H1 (cell line): Measurements from ENCODE around the gene MICU1. TPM values are rescaled to one million over a fixed set of nuclear protein-coding genes. Genes with fewer than 3 reads are reported as not detected.

Experiments
- CTCF ChIA-PET: fragments of 300-600 bp; sonication (Branson Sonifier 250); formaldehyde crosslinking; loops from one replicate; lab custom pipeline; 2021; ENCODE audit not compliant: partially characterized antibody; lab: Charles Lee
- POLR2A ChIA-PET: fragments of 300-600 bp; sonication (Branson Sonifier 250); formaldehyde crosslinking; loops from one replicate; lab custom pipeline; 2021; ENCODE audit warnings: inconsistent platforms; ENCODE audit not compliant: partially characterized antibody; lab: Charles Lee
- DNase-seq, 2 experiments: peaks; one replicate each; pipeline versions ENCODE4 v3.0.0 to v3.0.0-alpha.2; 2010 to 2022; ENCODE audit warnings: low spot score in 2 of 2, low read depth in 1 of 2, mixed read lengths in 1 of 2
- FAIRE-seq: peaks from 2 replicates; lab custom pipeline; 2011; peaks lifted over from hg19 to GRCh38; lab: Jason Lieb, UNC
- H2AFZ ChIP-seq: 2 replicates; pipeline ENCODE4 v1.8.1; 2012; ENCODE audit warnings: low read length, inconsistent platforms
- H2AK5ac ChIP-seq: 2 replicates; pipeline ENCODE4 v1.6.1; 2013; ENCODE audit warnings: low read depth, low read length
- H2BK120ac ChIP-seq: replicated peaks from 2 replicates; pipeline ENCODE3; 2013; ENCODE audit warnings: low read depth, low read length, inconsistent platforms
- H2BK12ac ChIP-seq: 2 replicates; pipeline ENCODE4 v1.6.1; 2013; ENCODE audit warnings: low read depth, low read length
- H2BK15ac ChIP-seq: 2 replicates; pipeline ENCODE4 v1.6.1; 2013; ENCODE audit warnings: low read length
- H2BK20ac ChIP-seq: 2 replicates; pipeline ENCODE4 v1.6.1; 2013; ENCODE audit warnings: low read length
- H2BK5ac ChIP-seq: 2 replicates; pipeline ENCODE4 v1.6.1; 2013; ENCODE audit warnings: low read depth, low read length
- H3K14ac ChIP-seq: 2 replicates; pipeline ENCODE4 v1.6.1; 2013; ENCODE audit warnings: inconsistent platforms; ENCODE audit not compliant: insufficient read length
- H3K18ac ChIP-seq: 2 replicates; pipeline ENCODE4 v1.6.1; 2013; ENCODE audit warnings: low read length; ENCODE audit errors: extremely low read depth
- H3K23ac ChIP-seq: 2 replicates; pipeline ENCODE4 v1.6.1; 2013; ENCODE audit warnings: inconsistent platforms; ENCODE audit not compliant: insufficient read length
- H3K23me2 ChIP-seq: 2 replicates; pipeline ENCODE4 v1.6.1; 2013; ENCODE audit warnings: low read depth, low read length
- H3K27ac ChIP-seq: 2 replicates; pipeline ENCODE4 v1.6.1; 2011; ENCODE audit warnings: low read depth, low read length, inconsistent platforms
- H3K27me3 ChIP-seq, 4 experiments: replicated peaks in 1 of 4; 1 replicate in 1 of 4; 2 replicates in 3 of 4; pipeline versions ENCODE4 v1.6.1 to v1.8.1; 2011 to 2013; ENCODE audit warnings: low read length in 3 of 4, mild to moderate bottlenecking in 3 of 4, inconsistent platforms in 2 of 4, mixed read lengths in 2 of 4, moderate library complexity in 1 of 4; ENCODE audit not compliant: control insufficient read depth in 3 of 4, insufficient read depth in 3 of 4; ENCODE audit errors: extremely low read depth in 1 of 4
- H3K36me3 ChIP-seq, 4 experiments: 2 replicates each; pipeline versions ENCODE4 v1.6.1 to v1.8.1; 2011 to 2013; ENCODE audit warnings: mild to moderate bottlenecking in 4 of 4, low read length in 3 of 4, moderate library complexity in 2 of 4, control low read depth in 1 of 4, inconsistent platforms in 1 of 4; ENCODE audit not compliant: insufficient read depth in 4 of 4, control insufficient read depth in 2 of 4
- H3K4ac ChIP-seq: replicated peaks from 2 replicates; pipeline ENCODE3; 2013; ENCODE audit warnings: low read length, low read depth, mixed read lengths, inconsistent platforms; ENCODE audit not compliant: insufficient read length
- H3K4me1 ChIP-seq, 4 experiments: replicated peaks in 1 of 4; 1 replicate in 1 of 4; 2 replicates in 3 of 4; pipeline versions ENCODE4 v1.6.1 to v1.8.1; 2011 to 2013; ENCODE audit warnings: low read length in 3 of 4, inconsistent platforms in 2 of 4, mixed read lengths in 1 of 4; ENCODE audit not compliant: insufficient read depth in 4 of 4, control insufficient read depth in 3 of 4
- H3K4me2 ChIP-seq, 2 experiments: 2 replicates each; pipeline versions ENCODE4 v1.6.1 to v1.8.1; 2011 to 2013; ENCODE audit warnings: low read depth in 2 of 2, low read length in 2 of 2, control low read depth in 1 of 2, inconsistent platforms in 1 of 2, mild to moderate bottlenecking in 1 of 2; ENCODE audit not compliant: insufficient read depth in 1 of 2
- H3K4me3 ChIP-seq, 4 experiments: fragments of 200-600, 300-600 bp in 1 of 4; sonication (generic), shearing (Covaris generic), sonication (Bioruptor Twin) in 1 of 4; 2 replicates each; pipeline versions ENCODE4 v1.5.1 to v1.8.1; 2011 to 2016; ENCODE audit warnings: low read length in 4 of 4, low read depth in 3 of 4, control low read depth in 2 of 4, inconsistent platforms in 2 of 4, mild to moderate bottlenecking in 2 of 4, mixed read lengths in 1 of 4, moderate library complexity in 1 of 4; ENCODE audit not compliant: insufficient read depth in 2 of 4; ENCODE audit errors: extremely low read depth in 1 of 4
- H3K56ac ChIP-seq: replicated peaks from 2 replicates; pipeline ENCODE3; 2013; ENCODE audit warnings: low read depth, mild to moderate bottlenecking, mixed read lengths, low read length, inconsistent platforms; ENCODE audit not compliant: insufficient read length
- H3K79me1 ChIP-seq: 2 replicates; pipeline ENCODE4 v1.6.1; 2013; ENCODE audit warnings: low read depth, low read length, control low read depth
- H3K79me2 ChIP-seq, 2 experiments: 2 replicates each; pipeline versions ENCODE4 v1.6.1 to v1.8.1; 2012 to 2013; ENCODE audit warnings: low read length in 2 of 2, mild to moderate bottlenecking in 2 of 2, inconsistent platforms in 1 of 2; ENCODE audit not compliant: insufficient read depth in 2 of 2, control insufficient read depth in 1 of 2
- H3K9ac ChIP-seq, 4 experiments: replicated peaks in 1 of 4; 1 replicate in 1 of 4; 2 replicates in 3 of 4; pipeline versions ENCODE4 v1.6.1 to v1.8.1; 2011 to 2013; ENCODE audit warnings: low read depth in 3 of 4, low read length in 3 of 4, control low read depth in 2 of 4, mild to moderate bottlenecking in 2 of 4, moderate library complexity in 2 of 4, inconsistent platforms in 1 of 4; ENCODE audit errors: extremely low read depth in 1 of 4
- H3K9me3 ChIP-seq, 2 experiments: 2 replicates each; pipeline versions ENCODE4 v1.6.1 to v1.8.1; 2012 to 2013; ENCODE audit warnings: mild to moderate bottlenecking in 2 of 2, moderate library complexity in 2 of 2, control low read depth in 1 of 2, inconsistent platforms in 1 of 2, low read depth in 1 of 2, low read length in 1 of 2, mixed read lengths in 1 of 2; ENCODE audit not compliant: insufficient read depth in 2 of 2
- H4K20me1 ChIP-seq, 2 experiments: replicated peaks in 1 of 2; 2 replicates each; pipeline versions ENCODE3 to v1.8.1; 2011 to 2013; ENCODE audit warnings: inconsistent platforms in 2 of 2, low read length in 2 of 2, mild to moderate bottlenecking in 1 of 2; ENCODE audit not compliant: insufficient read depth in 2 of 2, control insufficient read depth in 1 of 2
- H4K5ac ChIP-seq: 2 replicates; pipeline ENCODE4 v1.6.1; 2013; ENCODE audit warnings: low read length, low read depth, mixed read lengths, inconsistent platforms; ENCODE audit not compliant: insufficient read length
- H4K8ac ChIP-seq: 2 replicates; pipeline ENCODE4 v1.8.0; 2013; ENCODE audit warnings: mild to moderate bottlenecking, moderate library complexity, low read length, inconsistent platforms; ENCODE audit not compliant: insufficient read depth; ENCODE audit errors: extremely low read depth
- H4K91ac ChIP-seq: replicated peaks from 2 replicates; pipeline ENCODE3; 2013; ENCODE audit warnings: low read length, mixed read lengths, inconsistent platforms; ENCODE audit not compliant: insufficient read length
- ASH2L ChIP-seq: fragments of 200-600, 300-600 bp; sonication (generic); IDR thresholded peaks from one replicate; pipeline ENCODE4 v1.7.1; 2017; ENCODE audit warnings: low read length
- ATF3 ChIP-seq: IDR thresholded peaks from 2 replicates; pipeline ENCODE4 v1.6.1; 2011; ENCODE audit warnings: low read depth, mild to moderate bottlenecking, low read length; ENCODE audit not compliant: insufficient read depth
- BCL11A ChIP-seq, 2 experiments: IDR thresholded peaks; one replicate each; pipeline ENCODE4 v1.6.1; 2011; ENCODE audit warnings: low read depth in 2 of 2, low read length in 2 of 2, mild to moderate bottlenecking in 2 of 2
- CBX8 ChIP-seq: fragments of 300-800, 300-1000 bp; sonication (generic); IDR thresholded peaks from 2 replicates; pipeline ENCODE4 v1.7.1; 2016; ENCODE audit warnings: low read depth, low read length, borderline replicate concordance
- CREB1 ChIP-seq: IDR thresholded peaks from 2 replicates; pipeline ENCODE4 v1.6.1; 2012; ENCODE audit warnings: inconsistent platforms
- EP300 ChIP-seq, 2 experiments: IDR thresholded peaks; 1 replicate in 1 of 2; 2 replicates in 1 of 2; pipeline ENCODE4 v1.6.1; 2011 to 2012; ENCODE audit warnings: low read depth in 2 of 2, low read length in 2 of 2, mild to moderate bottlenecking in 2 of 2, borderline replicate concordance in 1 of 2, inconsistent platforms in 1 of 2, moderate library complexity in 1 of 2
- JUND ChIP-seq: IDR thresholded peaks from 2 replicates; pipeline ENCODE4 v1.6.1; 2011; ENCODE audit warnings: mild to moderate bottlenecking, improper control_type of control experiment, low read length
- MAX ChIP-seq: IDR thresholded peaks from 2 replicates; pipeline ENCODE4 v1.6.1; 2012; ENCODE audit warnings: inconsistent platforms
- NANOG ChIP-seq: IDR thresholded peaks from 2 replicates; pipeline ENCODE4 v1.6.1; 2011; ENCODE audit warnings: low read length, low read depth, mild to moderate bottlenecking, inconsistent platforms; ENCODE audit not compliant: insufficient read depth, poor library complexity, severe bottlenecking
- POLR2A ChIP-seq, 2 experiments: IDR thresholded peaks; 1 replicate in 1 of 2; 2 replicates in 1 of 2; pipeline ENCODE4 v1.6.1; 2011; ENCODE audit warnings: low read depth in 2 of 2, low read length in 2 of 2, mild to moderate bottlenecking in 2 of 2; ENCODE audit errors: control extremely low read depth in 1 of 2
- POLR2AphosphoS5 ChIP-seq: IDR thresholded peaks from 2 replicates; pipeline ENCODE4 v1.6.1; 2011; ENCODE audit warnings: low read depth, low read length
- RAD21 ChIP-seq, 2 experiments: IDR thresholded peaks in 1 of 2; conservative IDR thresholded peaks in 1 of 2; 2 replicates each; pipeline ENCODE4 v1.6.1; 2011; ENCODE audit warnings: low read depth in 2 of 2, low read length in 2 of 2, improper control_type of control experiment in 1 of 2, inconsistent platforms in 1 of 2, mild to moderate bottlenecking in 1 of 2, moderate library complexity in 1 of 2
- TEAD4 ChIP-seq: IDR thresholded peaks from 2 replicates; pipeline ENCODE4 v1.6.1; 2012; ENCODE audit warnings: low read depth, low read length, inconsistent platforms, mixed read lengths
- YY1 ChIP-seq: IDR thresholded peaks from 2 replicates; pipeline ENCODE4 v1.6.1; 2011; ENCODE audit warnings: low read depth, mild to moderate bottlenecking, low read length
- WGBS, 2 experiments: shearing (Covaris generic) in 1 of 2; methylation state at CpG; one replicate each; pipeline versions ENCODE4 v1.1.6 to v1.1.7; 2013 to 2015; ENCODE audit warnings: low lambda C conversion rate in 2 of 2, mixed read lengths in 2 of 2, inconsistent platforms in 1 of 2, low coverage in 1 of 2, missing lambda C conversion rate in 1 of 2; ENCODE audit not compliant: insufficient replicate concordance in 2 of 2, insufficient coverage in 1 of 2, insufficient read length in 1 of 2; ENCODE audit errors: extremely low coverage in 1 of 2, missing lambda C conversion rate in 1 of 2; 5-methylcytosine and 5-hydroxymethylcytosine counted together
- polyA plus RNA-seq, 7 experiments: library from polyadenylated mRNA; depleted of rRNA in 3 of 7; stranded (reverse) in 5 of 7; unstranded in 2 of 7; fragments of >200 nt in 5 of 7; fragments of 200-250 nt in 2 of 7; gene quantifications; 1 replicate in 5 of 7; 2 replicates in 1 of 7; 4 replicates in 1 of 7; pipeline versions ENCODE4 v1.2.1 to v1.2.3, GENCODE V29; 2011 to 2013; ENCODE audit warnings: missing spikeins in 2 of 7, mixed read lengths in 2 of 7
- total RNA-seq: library from RNA; stranded (reverse); fragmentation: NEBNext Ultra II Directional; extraction: Animal tissue kit (Norgen Biotek cat#: 25700); gene quantifications from 2 replicates; pipeline ENCODE4 v1.2.1, GENCODE V29; 2021

MICU1 gene
- total and polyA plus RNA-seq, 2 of the 8 experiments (the other 6 are each of a cell fraction or from before 2014, with no cell fraction given): 18.0 to 36.7 TPM

- Histone ChIP-seq H3K4me2 (no peak overlapping the region), H4K5ac (no peak overlapping the region), H3K27me3 (no peaks in the 10 kb centered on the region), H3K23ac (no peak overlapping the region), H3K9me3 (no peaks in the 10 kb centered on the region), H2BK120ac (no peak overlapping the region), H3K79me2 (no peaks in the 10 kb centered on the region), H3K79me1 (no peaks in the 10 kb centered on the region), H3K4me3 (no peak overlapping the region), H3K4ac (no peak overlapping the region), H2BK12ac (no peak overlapping the region), H4K8ac (no peak overlapping the region), H2BK20ac (no peak overlapping the region), H3K36me3 (no peaks in the 10 kb centered on the region), H2AK5ac (no peak overlapping the region), H3K14ac (no peak overlapping the region), H3K27ac (no peak overlapping the region), H2BK5ac (no peak overlapping the region), H3K23me2 (no peaks in the 10 kb centered on the region), H2BK15ac (no peak overlapping the region), H3K4me1 (no peaks in the 10 kb centered on the region)
- WGBS, 2 experiments: 86% methylated on average over 5 of the region's 5 CpGs; no CpG with 5 or more reads in 1 of the 2 experiments
- TF ChIP-seq NANOG (no peak), TEAD4 (no peak), EP300 (IDR thresholded peaks at IDR 0.05; ENCODE audit: borderline replicate concordance in 1 of 2, low read depth in 2 of 2, low read length in 2 of 2) (no peak), RAD21 (IDR thresholded peaks at IDR 0.05 in 1 of 2, conservative IDR thresholded peaks at IDR 0.05 in 1 of 2; ENCODE audit: low read depth in 2 of 2, low read length in 2 of 2) (no peak), BCL11A (IDR thresholded peaks at IDR 0.05; ENCODE audit: low read depth in 2 of 2, low read length in 2 of 2) (no peak), CREB1 (no peak), POLR2AphosphoS5 (no peak), CBX8 (no peak), MAX (no peak), POLR2A (IDR thresholded peaks at IDR 0.05; ENCODE audit: control extremely low read depth in 1 of 2, low read depth in 2 of 2, low read length in 2 of 2) (no peak), JUND (no peak), ATF3 (no peak), ASH2L (no peak), YY1 (no peak)
- TF ChIP-seq, all 59 proteins: peak for 0
- FAIRE-seq (no peak), DNase-seq (no peak)
- Histone ChIP-seq H4K20me1 (no peaks in the 10 kb centered on the region), H4K91ac (no peak overlapping the region), H3K56ac (no peak overlapping the region), H3K9ac (peak overlapping the region in 1 of 4 experiments; percentile 34; a peak in 1 of 7 replicates), H2AFZ (no peak overlapping the region), H3K18ac (no peak overlapping the region)
- ChIA-PET POLR2A (no interaction called here), CTCF (no interaction called here)
These were observed 102.8 kb downstream of the MICU1 start for GRCh38 chr10:72523062-72523461.
